ENCODE results near the gene SLC25A1.

DNA sequence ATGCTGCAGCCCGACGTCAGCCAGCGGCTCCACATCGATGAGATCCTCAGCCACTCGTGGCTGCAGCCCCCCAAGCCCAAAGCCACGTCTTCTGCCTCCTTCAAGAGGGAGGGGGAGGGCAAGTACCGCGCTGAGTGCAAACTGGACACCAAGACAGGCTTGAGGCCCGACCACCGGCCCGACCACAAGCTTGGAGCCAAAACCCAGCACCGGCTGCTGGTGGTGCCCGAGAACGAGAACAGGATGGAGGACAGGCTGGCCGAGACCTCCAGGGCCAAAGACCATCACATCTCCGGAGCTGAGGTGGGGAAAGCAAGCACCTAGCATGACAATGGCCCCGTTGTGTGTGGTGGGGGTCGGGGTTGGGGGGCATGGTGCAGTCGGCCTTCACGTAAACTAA is 46.4 kb downstream of the SLC25A1 start:
- TF ChIP-seq, protein P1, sequence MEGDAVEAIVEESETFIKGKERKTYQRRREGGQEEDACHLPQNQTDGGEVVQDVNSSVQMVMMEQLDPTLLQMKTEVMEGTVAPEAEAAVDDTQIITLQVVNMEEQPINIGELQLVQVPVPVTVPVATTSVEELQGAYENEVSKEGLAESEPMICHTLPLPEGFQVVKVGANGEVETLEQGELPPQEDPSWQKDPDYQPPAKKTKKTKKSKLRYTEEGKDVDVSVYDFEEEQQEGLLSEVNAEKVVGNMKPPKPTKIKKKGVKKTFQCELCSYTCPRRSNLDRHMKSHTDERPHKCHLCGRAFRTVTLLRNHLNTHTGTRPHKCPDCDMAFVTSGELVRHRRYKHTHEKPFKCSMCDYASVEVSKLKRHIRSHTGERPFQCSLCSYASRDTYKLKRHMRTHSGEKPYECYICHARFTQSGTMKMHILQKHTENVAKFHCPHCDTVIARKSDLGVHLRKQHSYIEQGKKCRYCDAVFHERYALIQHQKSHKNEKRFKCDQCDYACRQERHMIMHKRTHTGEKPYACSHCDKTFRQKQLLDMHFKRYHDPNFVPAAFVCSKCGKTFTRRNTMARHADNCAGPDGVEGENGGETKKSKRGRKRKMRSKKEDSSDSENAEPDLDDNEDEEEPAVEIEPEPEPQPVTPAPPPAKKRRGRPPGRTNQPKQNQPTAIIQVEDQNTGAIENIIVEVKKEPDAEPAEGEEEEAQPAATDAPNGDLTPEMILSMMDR (IDR thresholded peaks at IDR 0.05; ENCODE audit: insufficient read depth, low read depth, low read length): no peak
- TF ChIP-seq EZH2 (IDR thresholded peaks at IDR 0.05; ENCODE audit: insufficient read depth, low read length): no peak
